Measurements from ENCODE around the gene HS2ST1.

Gene HS2ST1

DNA sequence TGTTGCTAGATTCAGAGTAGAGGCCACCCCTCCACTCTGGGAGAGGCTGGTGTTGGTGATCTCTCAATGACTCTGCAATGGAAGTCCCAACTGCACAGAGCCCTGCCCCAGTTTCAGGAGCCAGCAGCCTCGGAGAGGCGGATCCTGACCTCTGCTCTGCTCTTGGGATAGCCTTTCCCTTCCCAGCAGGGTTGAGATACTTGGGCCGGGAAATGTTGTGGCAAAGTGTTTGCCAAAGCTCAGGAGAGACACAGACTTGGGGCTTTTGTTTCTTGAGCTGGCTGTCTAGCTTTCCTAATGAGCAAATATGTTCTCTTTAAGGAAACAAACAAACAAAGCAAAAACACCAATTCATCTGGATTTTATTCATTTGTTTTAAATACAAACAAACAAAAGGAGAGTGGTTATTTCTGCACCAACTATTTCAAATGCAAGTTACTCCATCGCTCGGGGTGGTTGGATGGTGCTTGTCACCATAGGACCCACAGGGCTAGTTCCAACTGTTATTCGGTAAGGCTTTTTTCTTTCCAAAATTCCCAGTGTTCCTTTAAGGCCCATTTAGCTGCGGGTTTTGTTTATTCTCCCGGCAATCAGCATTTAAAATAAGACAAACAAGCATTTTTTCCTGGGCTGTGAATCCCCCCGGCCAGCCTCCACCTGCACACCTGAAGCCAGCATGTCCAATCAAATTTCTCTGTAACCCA, 220.3 kb downstream of the HS2ST1 start:
- no peak for ATAC-seq
- no peak for TF ChIP-seq ESRRG (CRISPR knock-in tag; IDR thresholded peaks at IDR 0.05)
- no peak for TF ChIP-seq PPARA (CRISPR knock-in tag; IDR thresholded peaks at IDR 0.05; ENCODE audit: borderline replicate concordance)
- TF ChIP-seq ZNF70 (CRISPR knock-in tag; IDR thresholded peaks at IDR 0.05): no peak
- TF ChIP-seq, protein P1, sequence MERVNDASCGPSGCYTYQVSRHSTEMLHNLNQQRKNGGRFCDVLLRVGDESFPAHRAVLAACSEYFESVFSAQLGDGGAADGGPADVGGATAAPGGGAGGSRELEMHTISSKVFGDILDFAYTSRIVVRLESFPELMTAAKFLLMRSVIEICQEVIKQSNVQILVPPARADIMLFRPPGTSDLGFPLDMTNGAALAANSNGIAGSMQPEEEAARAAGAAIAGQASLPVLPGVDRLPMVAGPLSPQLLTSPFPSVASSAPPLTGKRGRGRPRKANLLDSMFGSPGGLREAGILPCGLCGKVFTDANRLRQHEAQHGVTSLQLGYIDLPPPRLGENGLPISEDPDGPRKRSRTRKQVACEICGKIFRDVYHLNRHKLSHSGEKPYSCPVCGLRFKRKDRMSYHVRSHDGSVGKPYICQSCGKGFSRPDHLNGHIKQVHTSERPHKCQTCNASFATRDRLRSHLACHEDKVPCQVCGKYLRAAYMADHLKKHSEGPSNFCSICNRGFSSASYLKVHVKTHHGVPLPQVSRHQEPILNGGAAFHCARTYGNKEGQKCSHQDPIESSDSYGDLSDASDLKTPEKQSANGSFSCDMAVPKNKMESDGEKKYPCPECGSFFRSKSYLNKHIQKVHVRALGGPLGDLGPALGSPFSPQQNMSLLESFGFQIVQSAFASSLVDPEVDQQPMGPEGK (CRISPR knock-in tag; IDR thresholded peaks at IDR 0.05; ENCODE audit: borderline replicate concordance): no peak
- no peak for TF ChIP-seq ZNF8 (CRISPR knock-in tag; IDR thresholded peaks at IDR 0.05)
- no peak for TF ChIP-seq GLIS3 (CRISPR knock-in tag; IDR thresholded peaks at IDR 0.05)
- no peak for TF ChIP-seq OSR1 (CRISPR knock-in tag; IDR thresholded peaks at IDR 0.05)
- TF ChIP-seq BACH2 (CRISPR knock-in tag; IDR thresholded peaks at IDR 0.05; ENCODE audit: borderline replicate concordance): no peak
- TF ChIP-seq, protein P2, sequence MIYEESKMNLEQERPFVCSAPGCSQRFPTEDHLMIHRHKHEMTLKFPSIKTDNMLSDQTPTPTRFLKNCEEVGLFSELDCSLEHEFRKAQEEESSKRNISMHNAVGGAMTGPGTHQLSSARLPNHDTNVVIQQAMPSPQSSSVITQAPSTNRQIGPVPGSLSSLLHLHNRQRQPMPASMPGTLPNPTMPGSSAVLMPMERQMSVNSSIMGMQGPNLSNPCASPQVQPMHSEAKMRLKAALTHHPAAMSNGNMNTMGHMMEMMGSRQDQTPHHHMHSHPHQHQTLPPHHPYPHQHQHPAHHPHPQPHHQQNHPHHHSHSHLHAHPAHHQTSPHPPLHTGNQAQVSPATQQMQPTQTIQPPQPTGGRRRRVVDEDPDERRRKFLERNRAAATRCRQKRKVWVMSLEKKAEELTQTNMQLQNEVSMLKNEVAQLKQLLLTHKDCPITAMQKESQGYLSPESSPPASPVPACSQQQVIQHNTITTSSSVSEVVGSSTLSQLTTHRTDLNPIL (CRISPR knock-in tag; IDR thresholded peaks at IDR 0.05; ENCODE audit: low read depth): no peak
- TF ChIP-seq, protein P3, sequence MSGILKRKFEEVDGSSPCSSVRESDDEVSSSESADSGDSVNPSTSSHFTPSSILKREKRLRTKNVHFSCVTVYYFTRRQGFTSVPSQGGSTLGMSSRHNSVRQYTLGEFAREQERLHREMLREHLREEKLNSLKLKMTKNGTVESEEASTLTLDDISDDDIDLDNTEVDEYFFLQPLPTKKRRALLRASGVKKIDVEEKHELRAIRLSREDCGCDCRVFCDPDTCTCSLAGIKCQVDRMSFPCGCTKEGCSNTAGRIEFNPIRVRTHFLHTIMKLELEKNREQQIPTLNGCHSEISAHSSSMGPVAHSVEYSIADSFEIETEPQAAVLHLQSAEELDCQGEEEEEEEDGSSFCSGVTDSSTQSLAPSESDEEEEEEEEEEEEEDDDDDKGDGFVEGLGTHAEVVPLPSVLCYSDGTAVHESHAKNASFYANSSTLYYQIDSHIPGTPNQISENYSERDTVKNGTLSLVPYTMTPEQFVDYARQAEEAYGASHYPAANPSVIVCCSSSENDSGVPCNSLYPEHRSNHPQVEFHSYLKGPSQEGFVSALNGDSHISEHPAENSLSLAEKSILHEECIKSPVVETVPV (CRISPR knock-in tag; IDR thresholded peaks at IDR 0.05): no peak
- no peak for TF ChIP-seq ARNTL (CRISPR knock-in tag; IDR thresholded peaks at IDR 0.05; ENCODE audit: borderline replicate concordance, low read depth)
- no peak for TF ChIP-seq ISL1 (CRISPR knock-in tag; IDR thresholded peaks at IDR 0.05)

DNA sequence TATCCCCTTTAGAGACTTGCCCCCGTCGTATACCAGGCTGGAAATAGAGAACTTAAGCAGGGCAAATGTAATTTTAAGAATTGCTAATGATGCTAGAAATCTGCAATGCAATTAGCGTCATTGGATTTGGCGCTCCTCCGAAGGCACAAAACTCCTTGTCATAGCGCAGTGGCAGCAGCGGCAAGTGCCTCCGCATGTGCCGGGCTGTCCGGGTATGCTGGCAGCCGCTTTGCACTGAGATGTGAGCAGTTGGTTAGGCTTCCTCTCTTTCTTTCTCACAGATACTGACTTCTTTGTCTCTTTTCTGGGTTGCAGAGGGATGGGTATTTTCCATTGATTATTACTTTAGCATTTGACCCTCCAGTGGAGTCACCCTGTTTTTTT, 220.9 kb downstream of the HS2ST1 start:
- ATAC-seq: no peak
- TF ChIP-seq, protein P2 (CRISPR knock-in tag; IDR thresholded peaks at IDR 0.05; ENCODE audit: low read depth): no peak
- no peak for TF ChIP-seq ZFP30 (CRISPR knock-in tag; IDR thresholded peaks at IDR 0.05)
- TF ChIP-seq ISL1 (CRISPR knock-in tag; IDR thresholded peaks at IDR 0.05): no peak
- no peak for TF ChIP-seq TOX (CRISPR knock-in tag; IDR thresholded peaks at IDR 0.05; ENCODE audit: borderline replicate concordance)
- TF ChIP-seq, protein P1 (CRISPR knock-in tag; IDR thresholded peaks at IDR 0.05; ENCODE audit: borderline replicate concordance): no peak
- no peak for TF ChIP-seq ESRRG (CRISPR knock-in tag; IDR thresholded peaks at IDR 0.05)
- TF ChIP-seq, protein P4, sequence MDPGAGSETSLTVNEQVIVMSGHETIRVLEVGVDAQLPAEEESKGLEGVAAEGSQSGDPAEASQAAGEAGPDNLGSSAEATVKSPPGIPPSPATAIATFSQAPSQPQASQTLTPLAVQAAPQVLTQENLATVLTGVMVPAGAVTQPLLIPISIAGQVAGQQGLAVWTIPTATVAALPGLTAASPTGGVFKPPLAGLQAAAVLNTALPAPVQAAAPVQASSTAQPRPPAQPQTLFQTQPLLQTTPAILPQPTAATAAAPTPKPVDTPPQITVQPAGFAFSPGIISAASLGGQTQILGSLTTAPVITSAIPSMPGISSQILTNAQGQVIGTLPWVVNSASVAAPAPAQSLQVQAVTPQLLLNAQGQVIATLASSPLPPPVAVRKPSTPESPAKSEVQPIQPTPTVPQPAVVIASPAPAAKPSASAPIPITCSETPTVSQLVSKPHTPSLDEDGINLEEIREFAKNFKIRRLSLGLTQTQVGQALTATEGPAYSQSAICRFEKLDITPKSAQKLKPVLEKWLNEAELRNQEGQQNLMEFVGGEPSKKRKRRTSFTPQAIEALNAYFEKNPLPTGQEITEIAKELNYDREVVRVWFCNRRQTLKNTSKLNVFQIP (CRISPR knock-in tag; IDR thresholded peaks at IDR 0.05; ENCODE audit: borderline replicate concordance, low read depth): no peak
- TF ChIP-seq ARNTL (CRISPR knock-in tag; IDR thresholded peaks at IDR 0.05; ENCODE audit: borderline replicate concordance, low read depth): no peak
- no peak for TF ChIP-seq PPARA (CRISPR knock-in tag; IDR thresholded peaks at IDR 0.05; ENCODE audit: borderline replicate concordance)
- TF ChIP-seq CSDC2 (CRISPR knock-in tag; IDR thresholded peaks at IDR 0.05): no peak
- TF ChIP-seq OSR1 (CRISPR knock-in tag; IDR thresholded peaks at IDR 0.05): no peak
- TF ChIP-seq ZC3H10 (CRISPR knock-in tag; IDR thresholded peaks at IDR 0.05): no peak
- no peak for TF ChIP-seq ZNF8 (CRISPR knock-in tag; IDR thresholded peaks at IDR 0.05)
- TF ChIP-seq ZNF70 (CRISPR knock-in tag; IDR thresholded peaks at IDR 0.05): no peak
- no peak for TF ChIP-seq ZNF565 (CRISPR knock-in tag; conservative IDR thresholded peaks at IDR 0.05; ENCODE audit: low read depth)
- no peak for TF ChIP-seq BACH2 (CRISPR knock-in tag; IDR thresholded peaks at IDR 0.05; ENCODE audit: borderline replicate concordance)
- no peak for TF ChIP-seq RARB (CRISPR knock-in tag; IDR thresholded peaks at IDR 0.05)

All from SK-N-SH treated with all-trans-retinoic acid at 6 μM for 48 hours (cell line).